Measurements from ENCODE around the gene SERGEF. TPM values are rescaled to one million over a fixed set of nuclear protein-coding genes. Genes with fewer than 3 reads are reported as not detected.

SERGEF gene
- total RNA-seq, 1 experiment from 2014 or later, result 28.7 TPM

DNA sequence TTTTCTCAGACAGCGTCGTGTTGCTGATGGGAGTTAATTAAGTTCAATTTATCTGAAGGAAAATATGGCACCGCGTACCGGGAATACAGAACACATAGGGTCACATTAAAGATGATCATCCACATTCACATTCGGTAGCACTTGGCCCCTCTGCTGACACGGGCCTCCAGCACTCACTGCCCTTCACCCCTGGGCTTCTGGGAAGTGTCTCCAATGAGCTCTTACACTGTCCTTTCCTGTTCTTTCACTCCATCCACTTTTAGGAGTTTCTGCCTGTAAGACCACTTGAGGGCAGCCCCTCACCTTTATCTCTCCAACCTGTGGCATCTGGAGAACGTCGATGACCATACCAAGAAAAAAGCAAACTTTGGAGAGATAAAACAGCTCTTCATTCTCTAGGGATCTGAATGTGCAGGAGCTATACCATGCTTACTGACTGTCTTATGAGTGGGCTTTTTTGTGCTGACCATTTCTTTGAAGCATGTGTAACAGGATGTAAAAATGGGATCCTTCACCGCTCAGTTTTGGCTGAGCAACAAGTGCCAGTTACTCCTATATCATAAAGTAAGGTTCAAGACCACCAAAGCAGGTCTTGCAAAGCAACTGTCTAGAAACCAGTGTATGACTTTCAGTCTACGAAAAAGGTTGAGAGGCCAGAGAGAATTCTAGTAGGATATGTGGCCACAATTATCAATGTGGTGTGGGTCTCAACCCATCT lies 1.1 kb upstream of the SERGEF start:
- no peak for TF ChIP-seq EZH2 (IDR thresholded peaks at IDR 0.05; ENCODE audit: low read depth)
- TF ChIP-seq, protein P1, sequence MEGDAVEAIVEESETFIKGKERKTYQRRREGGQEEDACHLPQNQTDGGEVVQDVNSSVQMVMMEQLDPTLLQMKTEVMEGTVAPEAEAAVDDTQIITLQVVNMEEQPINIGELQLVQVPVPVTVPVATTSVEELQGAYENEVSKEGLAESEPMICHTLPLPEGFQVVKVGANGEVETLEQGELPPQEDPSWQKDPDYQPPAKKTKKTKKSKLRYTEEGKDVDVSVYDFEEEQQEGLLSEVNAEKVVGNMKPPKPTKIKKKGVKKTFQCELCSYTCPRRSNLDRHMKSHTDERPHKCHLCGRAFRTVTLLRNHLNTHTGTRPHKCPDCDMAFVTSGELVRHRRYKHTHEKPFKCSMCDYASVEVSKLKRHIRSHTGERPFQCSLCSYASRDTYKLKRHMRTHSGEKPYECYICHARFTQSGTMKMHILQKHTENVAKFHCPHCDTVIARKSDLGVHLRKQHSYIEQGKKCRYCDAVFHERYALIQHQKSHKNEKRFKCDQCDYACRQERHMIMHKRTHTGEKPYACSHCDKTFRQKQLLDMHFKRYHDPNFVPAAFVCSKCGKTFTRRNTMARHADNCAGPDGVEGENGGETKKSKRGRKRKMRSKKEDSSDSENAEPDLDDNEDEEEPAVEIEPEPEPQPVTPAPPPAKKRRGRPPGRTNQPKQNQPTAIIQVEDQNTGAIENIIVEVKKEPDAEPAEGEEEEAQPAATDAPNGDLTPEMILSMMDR (conservative IDR thresholded peaks at IDR 0.05), result no peak
- CTCF ChIA-PET, result interaction anchor here (0.6 to 1.0 kb wide), 2 partner anchors 92 to 235 kb away, joined by 3 to 4 read pairs; partner anchors contain the start of gene SAA2
- peak in 1 of 2 experiments; percentile 3 for DNase-seq
- Histone ChIP-seq H3K9me2 (ENCODE audit: insufficient read depth) (no peaks in the 10 kb centered on the region), H3K27me3 (ENCODE audit: insufficient read depth, low read depth) (no peaks in the 10 kb centered on the region), H2AFZ (peak overlapping the region; percentile 97), H3K79me2 (ENCODE audit: low read depth) (peaks cover 11% of the 10 kb centered on the region; the same call in 1 of the 2 replicates), H3K4me2 (peak overlapping the region; percentile 80), H3K27ac (no peak overlapping the region), H3K4me3 (peak overlapping the region; percentile 69), H3K9me3 (ENCODE audit: insufficient read depth, low read depth) (no peaks in the 10 kb centered on the region), H4K20me1 (ENCODE audit: insufficient read depth) (no peaks in the 10 kb centered on the region), H3F3A (ENCODE audit: insufficient read depth, low read depth) (peaks cover 3% of the 10 kb centered on the region; the same call in 1 of the 2 replicates), H3K36me3 (ENCODE audit: low read depth) (no peaks in the 10 kb centered on the region), H3K4me1 (replicated peaks; ENCODE audit: insufficient read depth) (peaks cover 5% of the 10 kb centered on the region)
- BruUV-seq (replicated peaks), result no TSS peak
- POLR2A ChIA-PET (ENCODE audit: unreplicated experiment), result interaction anchor here (0.7 kb wide), 1 partner anchor 820 kb away, joined by 3 read pairs; no protein-coding TSS in a partner anchor
- intact Hi-C loops (cut with micrococcal nuclease; ENCODE audit: unreplicated experiment), result loop anchor here (5.0 kb wide), 1 partner anchor 93 kb away; the partner anchor contains the start of gene SAAL1

DNA sequence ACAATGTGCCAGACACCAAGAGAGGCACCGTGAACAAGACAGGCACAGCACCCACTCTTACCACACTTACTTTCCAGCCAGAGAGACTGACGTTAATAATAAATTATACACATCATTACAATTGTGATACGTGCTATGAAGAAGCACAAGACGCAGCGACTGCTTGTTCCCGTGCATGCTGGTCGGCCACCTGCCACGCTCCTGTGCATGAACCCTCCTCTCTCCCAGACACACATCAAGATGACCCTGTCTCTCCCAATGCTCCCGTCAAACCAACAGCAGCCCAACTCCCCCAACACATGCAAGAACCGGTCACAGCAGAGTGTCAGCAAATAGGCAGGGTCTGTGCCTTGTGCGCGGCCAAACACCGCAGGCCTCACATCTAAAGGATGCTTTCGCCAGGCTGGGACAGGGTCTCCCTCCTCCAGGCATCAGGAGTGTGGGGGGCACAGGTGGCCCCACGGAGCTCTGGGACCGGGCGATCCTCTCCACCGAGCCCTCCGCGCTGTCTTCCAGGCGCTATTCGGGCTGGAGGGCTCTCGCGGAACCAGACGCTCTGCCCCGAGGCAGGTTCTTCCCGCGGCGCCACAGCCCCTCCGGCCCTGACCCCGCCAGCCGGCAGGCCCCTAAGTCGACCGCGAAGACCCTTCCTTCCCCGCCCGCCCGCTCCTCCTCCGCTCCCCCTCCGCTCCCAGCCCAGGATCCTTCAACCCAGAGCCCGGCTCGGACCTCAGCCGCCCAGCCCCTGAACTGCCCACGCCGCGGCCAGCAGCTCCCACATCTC lies 533 bp downstream of the SERGEF start:
- Histone ChIP-seq H3F3A (ENCODE audit: insufficient read depth, low read depth) (peaks cover 3% of the 10 kb centered on the region; the same call in 1 of the 2 replicates), H3K79me2 (ENCODE audit: low read depth) (peaks cover 11% of the 10 kb centered on the region; the same call in 1 of the 2 replicates), H3K27me3 (ENCODE audit: insufficient read depth, low read depth) (no peaks in the 10 kb centered on the region), H3K9me3 (ENCODE audit: insufficient read depth, low read depth) (no peaks in the 10 kb centered on the region), H3K4me2 (peak overlapping the region; percentile 80), H3K9me2 (ENCODE audit: insufficient read depth) (no peaks in the 10 kb centered on the region), H3K27ac (no peak overlapping the region), H3K4me3 (peak overlapping the region; percentile 69), H4K20me1 (ENCODE audit: insufficient read depth) (no peaks in the 10 kb centered on the region), H3K4me1 (replicated peaks; ENCODE audit: insufficient read depth) (peaks cover 5% of the 10 kb centered on the region), H3K36me3 (ENCODE audit: low read depth) (no peaks in the 10 kb centered on the region), H2AFZ (peak overlapping the region; percentile 85)
- intact Hi-C loops (cut with micrococcal nuclease; ENCODE audit: unreplicated experiment), result loop anchor here (5.0 kb wide), 1 partner anchor 95 kb away; the partner anchor contains the start of gene SAAL1
- POLR2A ChIA-PET (ENCODE audit: unreplicated experiment), result interaction anchor here (0.7 to 1.0 kb wide), 2 partner anchors 94 to 384 kb away, joined by 3 to 7 read pairs; no protein-coding TSS in a partner anchor
- TF ChIP-seq, protein P1 (conservative IDR thresholded peaks at IDR 0.05), result no peak
- TF ChIP-seq EZH2 (IDR thresholded peaks at IDR 0.05; ENCODE audit: low read depth), result no peak
- no TSS peak for BruUV-seq (replicated peaks)
- CTCF ChIA-PET, result no interaction called here
- DNase-seq, result peak in 1 of 2 experiments; percentile 24

DNA sequence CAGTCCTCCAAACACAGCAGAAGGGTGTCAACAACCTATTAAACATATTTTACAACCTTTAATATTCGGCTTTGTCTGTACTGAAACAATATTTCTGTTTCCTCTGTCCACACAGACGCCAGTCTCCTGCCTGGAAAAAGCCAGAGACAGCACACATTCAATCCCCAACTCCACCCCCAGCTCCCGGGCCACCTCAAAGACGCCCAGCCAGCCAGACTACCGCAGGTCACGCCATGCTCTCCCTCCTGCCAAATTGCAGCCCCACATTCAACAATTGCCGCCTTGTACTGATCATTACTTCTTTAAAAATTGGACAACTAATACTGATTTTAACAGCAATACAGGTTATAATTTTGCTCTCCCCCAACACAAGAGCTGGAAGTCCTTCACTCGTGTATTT lies 1.2 kb downstream of the SERGEF start:
- H3K79me2 ChIP-seq (ENCODE audit: low read depth), result peaks cover 11% of the 10 kb centered on the region; the same call in 1 of the 2 replicates
- H3K27ac ChIP-seq, result no peak overlapping the region
- CTCF ChIA-PET, result no interaction called here
- peak overlapping the region; percentile 69; the same call in 1 of the 2 replicates for H3K4me3 ChIP-seq
- no peaks in the 10 kb centered on the region for H3K9me2 ChIP-seq (ENCODE audit: insufficient read depth)
- TF ChIP-seq, protein P1 (conservative IDR thresholded peaks at IDR 0.05), result no peak
- TF ChIP-seq EZH2 (IDR thresholded peaks at IDR 0.05; ENCODE audit: low read depth), result no peak
- intact Hi-C loops (cut with micrococcal nuclease; ENCODE audit: unreplicated experiment), result loop anchor here (5.0 kb wide), 1 partner anchor 96 kb away; the partner anchor contains the start of gene SAAL1
- H2AFZ ChIP-seq, result no peak overlapping the region
- H3K36me3 ChIP-seq (ENCODE audit: low read depth), result 0 out of 2 replicates have a peak, but pooled peaks cover 2% of the 10 kb centered on the region
- H3F3A ChIP-seq (ENCODE audit: insufficient read depth, low read depth), result peaks cover 3% of the 10 kb centered on the region; the same call in 1 of the 2 replicates
- POLR2A ChIA-PET (ENCODE audit: unreplicated experiment), result interaction anchor here (1.0 kb wide), 1 partner anchor 95 kb away, joined by 3 read pairs; no protein-coding TSS in a partner anchor
- H3K4me1 ChIP-seq (replicated peaks; ENCODE audit: insufficient read depth), result peaks cover 5% of the 10 kb centered on the region
- H3K4me2 ChIP-seq, result peak overlapping the region; percentile 80
- no peak for DNase-seq
- H3K9me3 ChIP-seq (ENCODE audit: insufficient read depth, low read depth), result no peaks in the 10 kb centered on the region
- no peaks in the 10 kb centered on the region for H4K20me1 ChIP-seq (ENCODE audit: insufficient read depth)
- no peaks in the 10 kb centered on the region for H3K27me3 ChIP-seq (ENCODE audit: insufficient read depth, low read depth)
- BruUV-seq (replicated peaks), result no TSS peak

All from PC-9 (cell line).